Uterus (tissue), 4 donors: Measurements from ENCODE around the gene SOCS1. TPM values are rescaled to one million over a fixed set of nuclear protein-coding genes. Genes with fewer than 3 reads are reported as not detected.

Experiments used
- DNase-seq, 2 donors: peaks; one replicate each; pipeline ENCODE4 v3.0.0-alpha.2; 2019 to 2020
- H3K27ac ChIP-seq, 2 donors: fragments of 200-600 bp; sonication (generic); 1 replicate in 1 of 2; 2 replicates in 1 of 2; pipeline ENCODE4 v1.5.1; 2016 to 2018
- H3K27me3 ChIP-seq, 2 donors: fragments of 200-600 bp; sonication (generic); one replicate each; pipeline ENCODE4 v1.5.1; 2018 to 2019; ENCODE audit warnings: control low read depth in 1 of 2
- H3K36me3 ChIP-seq, 2 donors: fragments of 200-600 bp; sonication (generic); one replicate each; pipeline ENCODE4 v1.5.1; 2019; ENCODE audit warnings: control low read depth in 1 of 2
- H3K4me1 ChIP-seq, 2 donors: fragments of 200-600 bp; sonication (generic); one replicate each; pipeline ENCODE4 v1.5.1; 2018 to 2019; ENCODE audit warnings: control low read depth in 1 of 2
- H3K4me3 ChIP-seq, 2 donors: fragments of 200-600 bp; sonication (generic); 1 replicate in 1 of 2; 2 replicates in 1 of 2; pipeline ENCODE4 v1.5.1; 2018 to 2019; ENCODE audit warnings: mild to moderate bottlenecking in 1 of 2
- H3K9me3 ChIP-seq, 2 donors: fragments of 200-600 bp; sonication (generic); one replicate each; pipeline ENCODE4 v1.5.1; 2019; ENCODE audit warnings: control low read depth in 1 of 2
- POLR2A ChIP-seq, 2 donors: fragments of 450-650 bp; IDR thresholded peaks; one replicate each; pipeline ENCODE4 v1.6.1; 2016; ENCODE audit warnings: antibody characterized with exemption in 2 of 2, mild to moderate bottlenecking in 1 of 2, moderate library complexity in 1 of 2
- intact Hi-C: fragments of 100-400 bp; cut with DNase I; formaldehyde crosslinking; loops from one replicate; pipeline ENCODE4 v1.15.1; 2023; ENCODE audit warnings: low total_unique reads
- total RNA-seq, 4 donors: library from RNA; depleted of rRNA in 3 of 4; stranded (reverse); fragments of >200 nt in 3 of 4; gene quantifications; one replicate each; pipeline versions ENCODE4 v1.1.0 to v1.2.4, GENCODE V29; 2014 to 2023
- TF ChIP-seq, protein P1 (sequence below), 4 experiments: fragments of 200-600 bp in 2 of 4; fragments of 450-650 bp in 2 of 4; sonication (generic) in 2 of 4; IDR thresholded peaks; one replicate each; pipeline ENCODE4 v1.5.1; 2016 to 2019; ENCODE audit warnings: antibody characterized with exemption in 4 of 4, mild to moderate bottlenecking in 2 of 4, moderate library complexity in 1 of 4
- donor health status: DM: yes; HTN: yes; CAD: no.

The SOCS1 gene
- total RNA-seq, 4 donors from 2014 or later: 6.4 to 45.3 (median 7.6) TPM; not detected in 1

DNA sequence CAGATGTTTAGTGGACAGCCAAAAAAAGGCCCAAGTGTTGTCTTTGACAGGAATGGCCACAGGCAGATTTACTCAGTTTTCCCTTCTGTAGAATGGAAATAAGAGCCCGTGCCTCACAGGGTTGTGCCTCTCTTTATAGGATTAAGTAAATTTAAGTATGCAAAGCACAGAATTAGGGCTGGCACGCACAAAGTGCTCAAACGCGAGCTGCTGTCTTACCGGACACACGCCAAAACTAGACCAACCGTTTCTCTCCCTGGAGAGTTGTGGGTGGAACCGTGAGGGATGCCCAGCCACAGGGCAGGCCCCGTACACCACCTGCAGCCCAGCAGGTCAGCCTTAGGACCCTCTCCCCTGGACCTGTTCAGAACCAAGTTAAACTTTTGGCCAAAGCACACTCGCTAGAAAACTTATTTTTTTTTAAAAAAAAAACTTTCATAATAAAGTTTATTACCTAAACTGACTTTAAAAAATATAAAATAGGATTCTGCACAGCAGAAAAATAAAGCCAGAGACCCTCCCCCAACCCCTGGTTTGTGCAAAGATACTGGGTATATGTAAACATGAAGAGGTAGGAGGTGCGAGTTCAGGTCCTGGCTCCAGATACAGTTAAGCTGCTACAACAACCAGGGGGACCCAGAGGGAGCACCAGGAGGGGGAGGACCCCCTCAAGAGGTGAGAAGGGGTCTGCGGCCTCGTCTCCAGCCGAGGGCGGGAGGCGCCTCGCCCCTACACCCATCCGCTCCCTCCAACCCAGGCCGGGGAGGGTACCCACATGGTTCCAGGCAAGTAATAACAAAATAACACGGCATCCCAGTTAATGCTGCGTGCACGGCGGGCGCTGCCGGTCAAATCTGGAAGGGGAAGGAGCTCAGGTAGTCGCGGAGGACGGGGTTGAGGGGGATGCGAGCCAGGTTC, 1.8 kb downstream of the SOCS1 start:
- no peaks in the 10 kb centered on the region for H3K9me3 ChIP-seq
- peaks cover 0 to 6% of the 10 kb centered on the region in 2 donors for H3K4me1 ChIP-seq
- intact Hi-C loops: no loop called here
- DNase-seq: peak in 1 of 2 donors; percentile 31
- TF ChIP-seq, protein P1, sequence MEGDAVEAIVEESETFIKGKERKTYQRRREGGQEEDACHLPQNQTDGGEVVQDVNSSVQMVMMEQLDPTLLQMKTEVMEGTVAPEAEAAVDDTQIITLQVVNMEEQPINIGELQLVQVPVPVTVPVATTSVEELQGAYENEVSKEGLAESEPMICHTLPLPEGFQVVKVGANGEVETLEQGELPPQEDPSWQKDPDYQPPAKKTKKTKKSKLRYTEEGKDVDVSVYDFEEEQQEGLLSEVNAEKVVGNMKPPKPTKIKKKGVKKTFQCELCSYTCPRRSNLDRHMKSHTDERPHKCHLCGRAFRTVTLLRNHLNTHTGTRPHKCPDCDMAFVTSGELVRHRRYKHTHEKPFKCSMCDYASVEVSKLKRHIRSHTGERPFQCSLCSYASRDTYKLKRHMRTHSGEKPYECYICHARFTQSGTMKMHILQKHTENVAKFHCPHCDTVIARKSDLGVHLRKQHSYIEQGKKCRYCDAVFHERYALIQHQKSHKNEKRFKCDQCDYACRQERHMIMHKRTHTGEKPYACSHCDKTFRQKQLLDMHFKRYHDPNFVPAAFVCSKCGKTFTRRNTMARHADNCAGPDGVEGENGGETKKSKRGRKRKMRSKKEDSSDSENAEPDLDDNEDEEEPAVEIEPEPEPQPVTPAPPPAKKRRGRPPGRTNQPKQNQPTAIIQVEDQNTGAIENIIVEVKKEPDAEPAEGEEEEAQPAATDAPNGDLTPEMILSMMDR (IDR thresholded peaks at IDR 0.05): no peak
- no peak for TF ChIP-seq POLR2A (IDR thresholded peaks at IDR 0.05)
- H3K4me3 ChIP-seq: peak overlapping the region; percentile 83 to 87
- no peaks in the 10 kb centered on the region for H3K36me3 ChIP-seq
- no peaks in the 10 kb centered on the region for H3K27me3 ChIP-seq
- peak overlapping the region; percentile 93 to 98 for H3K27ac ChIP-seq

DNA sequence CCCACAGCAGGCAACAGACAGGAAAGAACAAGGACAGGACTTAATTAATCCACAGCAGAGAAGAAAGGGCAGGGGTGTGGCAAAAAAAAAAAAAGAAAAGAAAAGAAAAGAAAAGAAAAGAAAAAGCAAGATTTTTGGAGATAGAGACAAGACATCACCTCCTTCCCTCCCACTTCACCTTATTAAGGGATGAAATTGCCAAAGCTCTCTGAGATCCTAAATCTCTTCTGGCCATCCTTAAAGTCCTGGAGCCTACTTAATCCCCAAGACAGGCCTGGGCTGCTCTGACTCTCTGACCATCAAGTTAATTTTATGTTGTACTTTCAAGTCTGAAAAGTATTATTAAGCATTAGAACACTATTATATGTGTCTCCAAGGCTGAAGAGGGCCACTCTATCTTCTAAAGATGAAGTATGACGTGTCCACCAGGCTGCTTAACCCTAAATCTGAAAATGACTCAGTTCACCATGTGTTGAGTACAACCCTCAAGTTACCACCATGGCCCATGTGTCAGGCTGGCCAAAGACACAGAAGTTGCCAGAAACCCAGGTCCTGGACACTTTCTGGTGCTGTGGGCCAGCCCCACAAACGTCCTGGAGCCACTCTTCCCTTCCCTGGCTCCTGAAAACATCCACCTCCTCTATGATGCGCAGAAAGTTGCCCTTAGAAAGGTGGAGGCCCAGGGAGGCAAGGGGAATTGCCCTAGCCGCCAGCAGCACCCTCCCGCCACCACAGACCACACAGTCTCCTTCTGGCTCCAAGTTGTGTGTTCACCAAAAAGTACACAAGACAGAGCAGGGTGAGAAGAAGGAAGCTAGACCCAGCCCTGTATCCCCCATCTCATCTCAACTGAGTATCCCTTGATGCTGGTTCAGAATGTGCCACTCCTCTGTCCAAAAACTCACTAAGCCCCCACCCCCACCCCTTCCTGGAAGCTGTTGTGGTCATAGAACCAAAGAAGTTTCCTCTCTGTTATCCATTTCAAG, 2.7 kb downstream of the SOCS1 start:
- H3K4me3 ChIP-seq: peak overlapping the region in 1 of 2 donors; percentile 3
- peaks cover 0 to 6% of the 10 kb centered on the region in 2 donors for H3K4me1 ChIP-seq
- H3K27me3 ChIP-seq: no peaks in the 10 kb centered on the region
- no peak for TF ChIP-seq POLR2A (IDR thresholded peaks at IDR 0.05)
- no peak for DNase-seq
- intact Hi-C loops: no loop called here
- no peaks in the 10 kb centered on the region for H3K9me3 ChIP-seq
- H3K36me3 ChIP-seq: no peaks in the 10 kb centered on the region
- H3K27ac ChIP-seq: peak overlapping the region; percentile 93 to 98

DNA sequence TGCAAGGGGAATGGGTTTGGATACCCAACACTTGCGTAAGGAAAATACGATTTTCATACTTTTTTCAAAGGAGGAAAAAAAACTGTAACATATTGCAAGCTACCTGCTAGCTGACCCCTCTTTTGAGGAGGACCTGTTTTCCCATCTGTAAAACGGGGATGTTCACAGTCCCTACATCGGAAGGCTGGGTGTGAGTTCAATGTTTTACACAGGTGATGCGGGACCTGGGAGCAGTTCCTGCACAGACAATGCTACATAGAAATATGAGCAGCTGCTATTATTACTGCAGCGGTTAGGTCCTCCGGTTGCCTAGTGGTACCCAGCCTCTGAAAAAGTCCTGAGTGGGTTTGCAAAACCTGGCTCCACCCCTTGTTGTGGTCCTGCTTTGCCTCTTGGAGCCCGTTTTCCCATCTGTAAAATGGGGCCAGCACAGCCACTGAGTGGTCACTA, 3.5 kb downstream of the SOCS1 start:
- Histone ChIP-seq H3K36me3 (no peaks in the 10 kb centered on the region), H3K4me1 (peaks cover 0 to 6% of the 10 kb centered on the region in 2 donors), H3K4me3 (no peak overlapping the region), H3K9me3 (no peaks in the 10 kb centered on the region), H3K27me3 (no peaks in the 10 kb centered on the region), H3K27ac (peak overlapping the region in 1 of 2 donors; percentile 93)
- TF ChIP-seq, protein P1 (IDR thresholded peaks at IDR 0.05): no peak
- TF ChIP-seq POLR2A (IDR thresholded peaks at IDR 0.05): no peak
- no peak for DNase-seq
- intact Hi-C loops: no loop called here

DNA sequence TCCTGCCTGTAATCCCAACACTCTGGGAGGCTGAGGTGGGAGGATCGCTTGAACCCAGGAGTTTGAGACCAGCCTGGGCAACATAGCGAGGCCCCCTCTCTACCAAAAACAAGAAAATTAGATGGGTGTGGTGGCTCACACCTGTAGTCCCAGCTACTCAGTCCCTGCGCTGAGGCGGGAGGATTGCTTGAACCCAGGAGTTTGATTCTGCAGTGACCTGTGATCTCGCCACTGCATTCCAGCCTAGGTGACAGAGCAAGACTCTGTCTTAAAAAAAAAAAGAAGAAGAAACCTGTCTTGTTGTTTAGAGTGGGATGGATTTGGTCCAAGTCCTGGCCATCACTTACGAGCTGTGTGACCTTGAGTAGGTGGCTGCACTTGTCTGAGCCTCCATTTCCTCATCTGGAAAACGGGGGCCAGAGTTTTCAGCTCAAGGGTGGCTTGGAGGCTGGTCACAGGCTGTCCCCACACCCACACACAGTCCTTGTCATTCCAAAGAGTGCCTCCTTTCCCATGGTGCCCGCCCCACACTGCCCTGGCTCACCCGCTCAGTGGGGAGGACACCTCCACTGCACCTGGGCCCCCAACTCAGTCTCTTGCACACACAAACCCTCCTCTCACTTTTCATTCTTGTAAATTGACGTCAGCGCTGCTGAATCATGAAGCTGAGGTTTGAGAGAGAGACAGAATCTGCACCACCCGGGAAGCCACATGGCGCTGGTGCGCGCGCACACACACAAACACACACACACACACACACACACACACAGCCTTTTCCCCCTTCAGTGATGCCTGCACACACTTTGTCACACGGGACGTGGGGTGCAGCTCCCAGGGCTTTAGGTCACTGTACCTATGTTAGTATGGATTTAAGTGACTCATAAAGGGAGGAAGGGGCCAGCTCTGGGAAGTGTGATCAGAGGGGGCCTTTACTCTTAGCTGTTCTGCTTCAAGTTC, 4.2 kb downstream of the SOCS1 start:
- no peaks in the 10 kb centered on the region for H3K27me3 ChIP-seq
- H3K4me1 ChIP-seq: peaks cover 0 to 6% of the 10 kb centered on the region in 2 donors
- H3K36me3 ChIP-seq: no peaks in the 10 kb centered on the region
- no peaks in the 10 kb centered on the region for H3K9me3 ChIP-seq
- no peak for DNase-seq
- H3K4me3 ChIP-seq: no peak overlapping the region
- no peak for TF ChIP-seq POLR2A (IDR thresholded peaks at IDR 0.05)
- TF ChIP-seq, protein P1 (IDR thresholded peaks at IDR 0.05): no peak
- no peak overlapping the region for H3K27ac ChIP-seq
- intact Hi-C loops: no loop called here
